ENCODE data around the gene TSPEAR. TPM values are rescaled to one million over a fixed set of nuclear protein-coding genes. Genes with fewer than 3 reads are reported as not detected.

Gene TSPEAR
- polyA plus RNA-seq, 2 donors: 0.01 to 0.04 TPM

- H3K4me3 ChIP-seq (ENCODE audit: low read depth in 1 of 2, low read length in 2 of 2): no peak overlapping the region
- H3K9me3 ChIP-seq (ENCODE audit: control insufficient read depth in 2 of 2, insufficient read depth in 1 of 2, low read depth in 1 of 2, low read length in 1 of 2): no peaks in the 10 kb centered on the region
- 80 to 85% methylated on average over 11 of the region's 11 CpGs for WGBS, 2 donors
- no peak overlapping the region for H3K27ac ChIP-seq (ENCODE audit: low read depth in 2 of 2, low read length in 1 of 2)
- H3K4me1 ChIP-seq (ENCODE audit: control insufficient read depth in 2 of 2, insufficient read depth in 2 of 2, low read length in 1 of 2): peaks cover 0 to 2% of the 10 kb centered on the region in 2 donors
- H3K36me3 ChIP-seq (ENCODE audit: control insufficient read depth in 2 of 2, insufficient read depth in 2 of 2, low read length in 1 of 2): no peaks in the 10 kb centered on the region
- no peaks in the 10 kb centered on the region for H3K27me3 ChIP-seq (ENCODE audit: control insufficient read depth in 1 of 2, insufficient read depth in 2 of 2, low read length in 2 of 2)
These were observed 248.6 kb downstream of the TSPEAR start for GRCh38 chr21:44462834-44463200.

- H3K4me3 ChIP-seq (ENCODE audit: low read depth in 1 of 2, low read length in 2 of 2): no peak overlapping the region
- no peaks in the 10 kb centered on the region for H3K9me3 ChIP-seq (ENCODE audit: control insufficient read depth in 2 of 2, insufficient read depth in 1 of 2, low read depth in 1 of 2, low read length in 1 of 2)
- H3K27me3 ChIP-seq (ENCODE audit: control insufficient read depth in 1 of 2, insufficient read depth in 2 of 2, low read length in 2 of 2): no peaks in the 10 kb centered on the region
- 87 to 91% methylated on average over 25 of the region's 25 CpGs for WGBS, 2 donors
- no peaks in the 10 kb centered on the region for H3K36me3 ChIP-seq (ENCODE audit: control insufficient read depth in 2 of 2, insufficient read depth in 2 of 2, low read length in 1 of 2)
- no peak overlapping the region for H3K27ac ChIP-seq (ENCODE audit: low read depth in 2 of 2, low read length in 1 of 2)
- peaks cover 0 to 2% of the 10 kb centered on the region in 2 donors for H3K4me1 ChIP-seq (ENCODE audit: control insufficient read depth in 2 of 2, insufficient read depth in 2 of 2, low read length in 1 of 2)
These were observed 249.1 kb downstream of the TSPEAR start for GRCh38 chr21:44462086-44462833.

GRCh38 chr21:44461464-44462001, 249.8 kb downstream of the TSPEAR start:
- peaks cover 0 to 3% of the 10 kb centered on the region in 2 donors for H3K4me1 ChIP-seq (ENCODE audit: control insufficient read depth in 2 of 2, insufficient read depth in 2 of 2, low read length in 1 of 2)
- H3K4me3 ChIP-seq (ENCODE audit: low read depth in 1 of 2, low read length in 2 of 2): no peak overlapping the region
- WGBS, 2 donors: 75 to 76% methylated on average over 15 of the region's 15 CpGs
- H3K27ac ChIP-seq (ENCODE audit: low read depth in 2 of 2, low read length in 1 of 2): no peak overlapping the region
- no peaks in the 10 kb centered on the region for H3K36me3 ChIP-seq (ENCODE audit: control insufficient read depth in 2 of 2, insufficient read depth in 2 of 2, low read length in 1 of 2)
- H3K27me3 ChIP-seq (ENCODE audit: control insufficient read depth in 1 of 2, insufficient read depth in 2 of 2, low read length in 2 of 2): no peaks in the 10 kb centered on the region
- no peaks in the 10 kb centered on the region for H3K9me3 ChIP-seq (ENCODE audit: control insufficient read depth in 2 of 2, insufficient read depth in 1 of 2, low read depth in 1 of 2, low read length in 1 of 2)

GRCh38 chr21:44461005-44461404, 250.4 kb downstream of the TSPEAR start:
- H3K9me3 ChIP-seq (ENCODE audit: control insufficient read depth in 2 of 2, insufficient read depth in 1 of 2, low read depth in 1 of 2, low read length in 1 of 2): no peaks in the 10 kb centered on the region
- no peaks in the 10 kb centered on the region for H3K36me3 ChIP-seq (ENCODE audit: control insufficient read depth in 2 of 2, insufficient read depth in 2 of 2, low read length in 1 of 2)
- H3K27ac ChIP-seq (ENCODE audit: low read depth in 2 of 2, low read length in 1 of 2): no peak overlapping the region
- 91 to 95% methylated on average over 6 to 8 of the region's 8 CpGs for WGBS, 2 donors
- peaks cover 0 to 4% of the 10 kb centered on the region in 2 donors for H3K4me1 ChIP-seq (ENCODE audit: control insufficient read depth in 2 of 2, insufficient read depth in 2 of 2, low read length in 1 of 2)
- H3K27me3 ChIP-seq (ENCODE audit: control insufficient read depth in 1 of 2, insufficient read depth in 2 of 2, low read length in 2 of 2): no peaks in the 10 kb centered on the region
- no peak overlapping the region for H3K4me3 ChIP-seq (ENCODE audit: low read depth in 1 of 2, low read length in 2 of 2)

GRCh38 chr21:44460441-44460755, 251.0 kb downstream of the TSPEAR start:
- no peak overlapping the region for H3K27ac ChIP-seq (ENCODE audit: low read depth in 2 of 2, low read length in 1 of 2)
- H3K4me1 ChIP-seq (ENCODE audit: control insufficient read depth in 2 of 2, insufficient read depth in 2 of 2, low read length in 1 of 2): peaks cover 0 to 4% of the 10 kb centered on the region in 2 donors
- H3K9me3 ChIP-seq (ENCODE audit: control insufficient read depth in 2 of 2, insufficient read depth in 1 of 2, low read depth in 1 of 2, low read length in 1 of 2): no peaks in the 10 kb centered on the region
- no peaks in the 10 kb centered on the region for H3K36me3 ChIP-seq (ENCODE audit: control insufficient read depth in 2 of 2, insufficient read depth in 2 of 2, low read length in 1 of 2)
- 91 to 94% methylated on average over 8 of the region's 8 CpGs for WGBS, 2 donors
- H3K27me3 ChIP-seq (ENCODE audit: control insufficient read depth in 1 of 2, insufficient read depth in 2 of 2, low read length in 2 of 2): no peaks in the 10 kb centered on the region
- no peak overlapping the region for H3K4me3 ChIP-seq (ENCODE audit: low read depth in 1 of 2, low read length in 2 of 2)

- Histone ChIP-seq H3K4me1 (ENCODE audit: control insufficient read depth in 2 of 2, insufficient read depth in 2 of 2, low read length in 1 of 2) (peaks cover 0 to 4% of the 10 kb centered on the region in 2 donors), H3K36me3 (ENCODE audit: control insufficient read depth in 2 of 2, insufficient read depth in 2 of 2, low read length in 1 of 2) (no peaks in the 10 kb centered on the region), H3K27ac (ENCODE audit: low read depth in 2 of 2, low read length in 1 of 2) (no peak overlapping the region), H3K27me3 (ENCODE audit: control insufficient read depth in 1 of 2, insufficient read depth in 2 of 2, low read length in 2 of 2) (no peaks in the 10 kb centered on the region), H3K4me3 (ENCODE audit: low read depth in 1 of 2, low read length in 2 of 2) (no peak overlapping the region), H3K9me3 (ENCODE audit: control insufficient read depth in 2 of 2, insufficient read depth in 1 of 2, low read depth in 1 of 2, low read length in 1 of 2) (peaks cover 0 to 2% of the 10 kb centered on the region in 2 donors)
- 83% methylated on average over 14 of the region's 14 CpGs for WGBS, 2 donors
These were observed 251.5 kb downstream of the TSPEAR start for GRCh38 chr21:44459712-44460440.

- 90 to 92% methylated on average over 19 of the region's 19 CpGs for WGBS, 2 donors
- Histone ChIP-seq H3K4me3 (ENCODE audit: low read depth in 1 of 2, low read length in 2 of 2) (no peak overlapping the region), H3K27ac (ENCODE audit: low read depth in 2 of 2, low read length in 1 of 2) (no peak overlapping the region), H3K36me3 (ENCODE audit: control insufficient read depth in 2 of 2, insufficient read depth in 2 of 2, low read length in 1 of 2) (no peaks in the 10 kb centered on the region), H3K4me1 (ENCODE audit: control insufficient read depth in 2 of 2, insufficient read depth in 2 of 2, low read length in 1 of 2) (peaks cover 0 to 4% of the 10 kb centered on the region in 2 donors), H3K9me3 (ENCODE audit: control insufficient read depth in 2 of 2, insufficient read depth in 1 of 2, low read depth in 1 of 2, low read length in 1 of 2) (peaks cover 0 to 3% of the 10 kb centered on the region in 2 donors), H3K27me3 (ENCODE audit: control insufficient read depth in 1 of 2, insufficient read depth in 2 of 2, low read length in 2 of 2) (no peaks in the 10 kb centered on the region)
These were observed 252.2 kb downstream of the TSPEAR start for GRCh38 chr21:44458971-44459711.

GRCh38 chr21:44456915-44457736, 254.2 kb downstream of the TSPEAR start:
- no peak overlapping the region for H3K4me3 ChIP-seq (ENCODE audit: low read depth in 1 of 2, low read length in 2 of 2)
- H3K27me3 ChIP-seq (ENCODE audit: control insufficient read depth in 1 of 2, insufficient read depth in 2 of 2, low read length in 2 of 2): no peaks in the 10 kb centered on the region
- H3K27ac ChIP-seq (ENCODE audit: low read depth in 2 of 2, low read length in 1 of 2): no peak overlapping the region
- peaks cover 0 to 4% of the 10 kb centered on the region in 2 donors for H3K4me1 ChIP-seq (ENCODE audit: control insufficient read depth in 2 of 2, insufficient read depth in 2 of 2, low read length in 1 of 2)
- H3K9me3 ChIP-seq (ENCODE audit: control insufficient read depth in 2 of 2, insufficient read depth in 1 of 2, low read depth in 1 of 2, low read length in 1 of 2): peaks cover 0 to 4% of the 10 kb centered on the region in 2 donors
- no peaks in the 10 kb centered on the region for H3K36me3 ChIP-seq (ENCODE audit: control insufficient read depth in 2 of 2, insufficient read depth in 2 of 2, low read length in 1 of 2)
- WGBS, 2 donors: 95% methylated on average over 42 to 44 of the region's 44 CpGs
